Measurements from ENCODE around the gene POU2F1.
A peak's percentile ranks its signal among the peaks of the same experiment; 100 is the strongest.
"Not testable (repeated sequence)": the region's sequence is repeated elsewhere in the genome, so short reads cannot be mapped to it uniquely, and the experiment has no call there.

The POU2F1 gene

DNA sequence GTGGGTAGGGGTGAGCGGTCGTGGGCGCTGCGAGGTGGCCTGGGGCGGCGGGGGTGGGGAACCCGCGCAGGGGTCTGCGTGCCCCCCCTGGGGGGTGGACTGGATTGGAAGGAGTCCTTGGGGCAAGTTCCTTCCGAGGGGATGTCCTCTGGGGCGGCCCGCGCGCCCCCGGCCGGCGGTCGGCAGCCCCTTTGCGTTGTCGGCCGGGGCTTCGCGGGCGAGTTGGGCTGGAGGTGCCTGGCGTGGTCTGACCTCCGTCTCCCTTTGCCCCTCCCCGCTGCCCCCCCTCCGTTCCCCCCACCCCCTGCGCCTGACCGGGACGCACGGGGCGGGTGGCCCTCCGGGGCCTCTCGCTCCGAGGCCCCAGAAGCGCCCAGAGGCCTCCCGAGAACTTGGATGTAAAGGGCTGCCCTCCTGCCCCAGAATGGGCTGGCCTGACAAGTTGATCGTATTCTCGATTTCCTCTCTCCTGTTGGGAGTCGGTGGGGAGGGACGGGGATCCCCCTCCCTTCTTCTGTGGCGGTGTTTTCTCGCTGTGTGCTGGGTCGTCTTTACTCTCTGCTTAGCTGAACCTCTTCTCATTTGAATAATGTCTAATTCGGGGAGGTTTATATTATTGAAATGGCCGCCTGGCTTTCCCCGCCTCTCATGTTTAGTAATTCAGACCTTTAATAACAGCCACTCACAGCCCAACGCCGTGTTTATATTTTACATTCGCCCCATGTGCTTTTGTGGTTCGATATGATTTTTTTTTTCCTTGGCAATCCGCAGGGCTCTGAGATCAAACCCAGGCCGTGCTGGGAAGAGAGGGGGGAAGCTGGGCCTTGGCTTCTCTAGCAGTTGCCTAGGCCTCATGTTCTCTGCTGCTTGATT, 1.3 kb downstream of the POU2F1 start:
- Histone ChIP-seq H3K4me3 (ENCODE audit: low read length) (peak overlapping the region; percentile 88), H3K27me3 (ENCODE audit: control insufficient read depth, insufficient read depth, low read length) (no peaks in the 10 kb centered on the region), H3K9me3 (replicated peaks; ENCODE audit: low read length) (no peaks in the 10 kb centered on the region), H3K36me3 (ENCODE audit: insufficient read depth, low read length) (no peaks in the 10 kb centered on the region), H3K9ac (ENCODE audit: low read depth, low read length) (peak overlapping the region; percentile 91), H3K4me2 (ENCODE audit: low read length) (peak overlapping the region; percentile 100), H3K4me1 (ENCODE audit: control insufficient read depth, insufficient read depth, low read length) (peaks cover 21% of the 10 kb centered on the region)

DNA sequence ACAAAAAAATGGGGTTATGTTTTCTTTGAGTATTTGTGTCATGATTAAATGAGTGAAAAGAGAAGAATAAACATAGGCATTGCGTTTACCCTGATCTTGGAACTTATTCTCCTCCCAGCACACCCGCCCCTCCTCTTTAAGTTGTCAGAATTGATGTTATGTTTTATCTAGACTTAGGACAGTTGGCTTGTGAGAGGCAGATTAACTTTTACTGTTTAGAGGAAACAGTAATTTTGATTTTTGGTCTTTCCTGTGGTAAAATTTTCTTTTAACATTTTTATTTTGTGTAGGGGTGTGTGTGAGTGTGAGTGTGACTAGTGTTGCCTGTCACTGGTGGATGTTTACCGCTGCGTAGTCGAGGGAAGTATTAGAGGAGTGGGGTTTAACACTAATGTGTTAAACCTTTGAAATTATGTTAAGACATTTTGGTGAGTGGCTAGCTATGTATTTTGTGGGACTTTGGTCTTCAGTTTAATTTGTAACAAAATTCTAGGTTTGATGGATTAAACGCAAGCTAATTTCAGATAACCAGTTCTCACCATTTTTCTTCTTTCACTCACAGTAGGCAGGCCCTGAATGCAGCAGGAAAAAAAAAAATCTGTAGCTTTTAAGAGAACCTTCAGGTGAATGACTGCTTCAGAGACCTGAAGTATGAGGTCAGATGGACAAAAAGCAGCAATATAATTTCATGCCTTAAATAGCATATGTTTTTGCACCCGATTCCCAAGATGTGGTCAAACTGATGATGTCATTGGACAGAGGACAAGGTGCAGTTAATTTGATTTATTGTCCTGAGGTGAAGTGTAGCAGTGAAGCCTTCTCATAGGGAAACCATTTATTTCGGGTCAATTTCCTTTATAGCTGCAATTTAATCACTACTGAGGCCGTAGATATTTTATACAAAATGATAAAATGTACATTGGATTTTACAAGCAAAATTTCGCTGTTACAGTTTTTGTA, 2.7 kb downstream of the POU2F1 start:
- Histone ChIP-seq H3K4me1 (ENCODE audit: control insufficient read depth, insufficient read depth, low read length) (peaks cover 21% of the 10 kb centered on the region), H3K4me2 (ENCODE audit: low read length) (peak overlapping the region; percentile 100), H3K4me3 (ENCODE audit: low read length) (no peak overlapping the region), H3K9ac (ENCODE audit: low read depth, low read length) (peak overlapping the region; percentile 91), H3K36me3 (ENCODE audit: insufficient read depth, low read length) (no peaks in the 10 kb centered on the region), H3K9me3 (replicated peaks; ENCODE audit: low read length) (no peaks in the 10 kb centered on the region), H3K27me3 (ENCODE audit: control insufficient read depth, insufficient read depth, low read length) (no peaks in the 10 kb centered on the region)

- H3K4me1 ChIP-seq (ENCODE audit: control insufficient read depth, insufficient read depth, low read length): peaks cover 15% of the 10 kb centered on the region
- H3K27me3 ChIP-seq (ENCODE audit: control insufficient read depth, insufficient read depth, low read length); H3K4me3 ChIP-seq (ENCODE audit: low read length); H3K4me2 ChIP-seq (ENCODE audit: low read length); H3K9ac ChIP-seq (ENCODE audit: low read depth, low read length); H3K9me3 ChIP-seq (replicated peaks; ENCODE audit: low read length); H3K36me3 ChIP-seq (ENCODE audit: insufficient read depth, low read length): not testable (repeated sequence)
Measured at GRCh38 chr1:167224734-167225235, 4.1 kb downstream of the POU2F1 start.

DNA sequence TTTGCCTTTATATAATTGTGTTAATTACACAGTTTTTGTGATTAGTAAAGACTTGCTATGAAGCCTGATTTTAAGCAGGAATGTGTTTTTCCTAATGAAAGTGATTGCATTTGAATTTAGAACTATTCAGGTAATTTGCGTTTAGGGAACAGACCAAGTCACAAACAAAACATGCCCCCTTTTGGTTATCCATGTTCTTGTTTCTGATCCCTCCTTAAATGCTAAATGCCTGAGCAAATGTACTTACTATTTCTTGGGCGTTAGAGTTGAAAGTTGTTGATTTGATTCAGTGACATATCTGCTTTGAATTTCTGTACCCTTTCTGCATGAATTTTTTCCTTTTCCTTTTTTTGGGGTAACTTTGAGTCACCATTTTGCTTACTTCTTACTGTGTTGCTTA, 5.2 kb downstream of the POU2F1 start:
- H3K9ac ChIP-seq (ENCODE audit: low read depth, low read length): no peak overlapping the region
- peaks cover 15% of the 10 kb centered on the region for H3K4me1 ChIP-seq (ENCODE audit: control insufficient read depth, insufficient read depth, low read length)
- no peaks in the 10 kb centered on the region for H3K36me3 ChIP-seq (ENCODE audit: insufficient read depth, low read length)

GRCh38 chr1:167227934-167228378, 7.3 kb downstream of the POU2F1 start:
- Histone ChIP-seq H3K27me3 (ENCODE audit: control insufficient read depth, insufficient read depth, low read length) (no peaks in the 10 kb centered on the region), H3K9ac (ENCODE audit: low read depth, low read length) (no peak overlapping the region), H3K4me3 (ENCODE audit: low read length) (no peak overlapping the region), H3K4me1 (ENCODE audit: control insufficient read depth, insufficient read depth, low read length) (peaks cover 9% of the 10 kb centered on the region), H3K36me3 (ENCODE audit: insufficient read depth, low read length) (no peaks in the 10 kb centered on the region), H3K4me2 (ENCODE audit: low read length) (no peak overlapping the region), H3K9me3 (replicated peaks; ENCODE audit: low read length) (no peaks in the 10 kb centered on the region)

More for the DNA sequence above, 5.2 kb downstream of the POU2F1 start:
- no peak overlapping the region for H3K4me3 ChIP-seq (ENCODE audit: low read length)
- H3K4me2 ChIP-seq (ENCODE audit: low read length): no peak overlapping the region
- H3K9me3 ChIP-seq (replicated peaks; ENCODE audit: low read length): no peaks in the 10 kb centered on the region
- H3K27me3 ChIP-seq (ENCODE audit: control insufficient read depth, insufficient read depth, low read length): no peaks in the 10 kb centered on the region

GRCh38 chr1:167229719-167230385, 9.2 kb downstream of the POU2F1 start:
- H3K27me3 ChIP-seq (ENCODE audit: control insufficient read depth, insufficient read depth, low read length): no peaks in the 10 kb centered on the region
- H3K9ac ChIP-seq (ENCODE audit: low read depth, low read length): no peak overlapping the region
- H3K4me1 ChIP-seq (ENCODE audit: control insufficient read depth, insufficient read depth, low read length): no peaks in the 10 kb centered on the region
- H3K36me3 ChIP-seq (ENCODE audit: insufficient read depth, low read length): no peaks in the 10 kb centered on the region
- H3K4me2 ChIP-seq (ENCODE audit: low read length): no peak overlapping the region
- no peak overlapping the region for H3K4me3 ChIP-seq (ENCODE audit: low read length)
- no peaks in the 10 kb centered on the region for H3K9me3 ChIP-seq (replicated peaks; ENCODE audit: low read length)

- H3K9ac ChIP-seq (ENCODE audit: low read depth, low read length): no peak overlapping the region
- H3K4me3 ChIP-seq (ENCODE audit: low read length): no peak overlapping the region
- no peak overlapping the region for H3K4me2 ChIP-seq (ENCODE audit: low read length)
- H3K4me1 ChIP-seq (ENCODE audit: control insufficient read depth, insufficient read depth, low read length): no peaks in the 10 kb centered on the region
- H3K36me3 ChIP-seq (ENCODE audit: insufficient read depth, low read length): no peaks in the 10 kb centered on the region
- no peaks in the 10 kb centered on the region for H3K27me3 ChIP-seq (ENCODE audit: control insufficient read depth, insufficient read depth, low read length)
- no peaks in the 10 kb centered on the region for H3K9me3 ChIP-seq (replicated peaks; ENCODE audit: low read length)
Measured at GRCh38 chr1:167230437-167230836, 9.8 kb downstream of the POU2F1 start.

DNA sequence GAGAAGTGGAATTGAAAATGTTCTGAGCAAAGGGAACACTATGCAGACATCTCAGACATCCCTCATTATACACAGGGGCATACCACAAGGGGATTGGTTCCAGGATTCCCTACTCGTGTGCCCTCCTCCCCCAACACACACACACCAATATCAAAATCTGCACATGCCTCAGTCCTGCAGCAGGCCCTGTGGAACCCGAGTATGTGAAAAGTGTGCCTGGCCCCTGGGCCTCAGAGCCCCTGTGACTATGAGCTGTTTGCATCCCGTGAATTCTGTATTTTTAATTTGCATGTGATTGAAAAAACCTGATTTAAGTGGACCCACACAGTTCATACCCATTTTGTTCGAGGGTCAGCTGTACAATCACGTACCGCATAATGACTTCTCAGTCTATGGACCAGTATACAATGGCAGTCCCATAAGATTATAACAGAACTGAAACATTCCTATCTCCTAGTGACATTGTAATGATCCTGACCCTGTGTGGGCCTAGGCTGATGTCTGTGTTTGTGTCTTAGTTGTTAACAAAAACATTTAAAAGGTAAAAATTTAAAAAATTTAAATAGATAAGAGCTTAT, 11.3 kb downstream of the POU2F1 start:
- H3K4me1 ChIP-seq (ENCODE audit: control insufficient read depth, insufficient read depth, low read length): no peaks in the 10 kb centered on the region
- no peaks in the 10 kb centered on the region for H3K36me3 ChIP-seq (ENCODE audit: insufficient read depth, low read length)
- H3K9ac ChIP-seq (ENCODE audit: low read depth, low read length): no peak overlapping the region
- no peaks in the 10 kb centered on the region for H3K27me3 ChIP-seq (ENCODE audit: control insufficient read depth, insufficient read depth, low read length)
- H3K4me3 ChIP-seq (ENCODE audit: low read length): no peak overlapping the region
- no peaks in the 10 kb centered on the region for H3K9me3 ChIP-seq (replicated peaks; ENCODE audit: low read length)
- no peak overlapping the region for H3K4me2 ChIP-seq (ENCODE audit: low read length)

- Histone ChIP-seq H3K27me3 (ENCODE audit: control insufficient read depth, insufficient read depth, low read length) (no peaks in the 10 kb centered on the region), H3K4me1 (ENCODE audit: control insufficient read depth, insufficient read depth, low read length) (no peaks in the 10 kb centered on the region), H3K4me3 (ENCODE audit: low read length) (no peak overlapping the region), H3K4me2 (ENCODE audit: low read length) (no peak overlapping the region), H3K9me3 (replicated peaks; ENCODE audit: low read length) (no peaks in the 10 kb centered on the region), H3K9ac (ENCODE audit: low read depth, low read length) (no peak overlapping the region), H3K36me3 (ENCODE audit: insufficient read depth, low read length) (no peaks in the 10 kb centered on the region)
Measured at GRCh38 chr1:167232801-167233200, 12.1 kb downstream of the POU2F1 start.

- no peak overlapping the region for H3K4me2 ChIP-seq (ENCODE audit: low read length)
- H3K9me3 ChIP-seq (replicated peaks; ENCODE audit: low read length): no peaks in the 10 kb centered on the region
- no peaks in the 10 kb centered on the region for H3K4me1 ChIP-seq (ENCODE audit: control insufficient read depth, insufficient read depth, low read length)
- no peaks in the 10 kb centered on the region for H3K36me3 ChIP-seq (ENCODE audit: insufficient read depth, low read length)
- no peak overlapping the region for H3K4me3 ChIP-seq (ENCODE audit: low read length)
- H3K27me3 ChIP-seq (ENCODE audit: control insufficient read depth, insufficient read depth, low read length): no peaks in the 10 kb centered on the region
- no peak overlapping the region for H3K9ac ChIP-seq (ENCODE audit: low read depth, low read length)
Measured at GRCh38 chr1:167233373-167233772, 12.7 kb downstream of the POU2F1 start.

GRCh38 chr1:167237000-167237399, 16.3 kb downstream of the POU2F1 start:
- no peaks in the 10 kb centered on the region for H3K4me1 ChIP-seq (ENCODE audit: control insufficient read depth, insufficient read depth, low read length)
- no peaks in the 10 kb centered on the region for H3K36me3 ChIP-seq (ENCODE audit: insufficient read depth, low read length)
- H3K9ac ChIP-seq (ENCODE audit: low read depth, low read length): no peak overlapping the region
- H3K4me3 ChIP-seq (ENCODE audit: low read length): no peak overlapping the region
- no peak overlapping the region for H3K4me2 ChIP-seq (ENCODE audit: low read length)
- H3K27me3 ChIP-seq (ENCODE audit: control insufficient read depth, insufficient read depth, low read length): no peaks in the 10 kb centered on the region
- no peaks in the 10 kb centered on the region for H3K9me3 ChIP-seq (replicated peaks; ENCODE audit: low read length)

Data from skeletal muscle satellite cell (primary cell).